HG03095 (cell line): ENCODE measurements around the gene PAFAH2.

ENCODE experiments used
- ATAC-seq: cut with Tn5 transposase; IDR thresholded peaks from one replicate; pipeline ENCODE4 v1.9.1; 2021; ENCODE audit warnings: moderate library complexity; ENCODE audit not compliant: unreplicated experiment

The PAFAH2 gene

DNA sequence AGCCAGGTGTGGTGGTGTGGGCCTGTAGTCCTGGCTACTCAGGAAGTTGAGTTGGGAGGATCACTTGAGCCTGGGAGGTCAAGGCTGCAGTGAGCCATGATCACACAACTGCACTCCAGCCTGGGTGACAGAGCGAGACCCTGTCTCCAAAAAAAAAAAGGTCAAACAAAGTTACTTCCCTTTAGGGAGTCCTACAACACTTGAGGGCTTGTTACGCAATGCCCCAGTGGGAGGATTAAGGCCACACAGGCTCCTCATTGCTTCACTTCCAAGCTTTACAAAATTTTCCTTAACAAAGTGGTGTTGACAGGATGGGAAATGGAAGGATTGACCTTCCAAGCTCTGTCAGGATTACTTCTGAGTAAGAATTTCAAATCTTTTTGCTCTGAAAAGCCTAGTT, 17.5 kb upstream of the PAFAH2 start:
- ATAC-seq: no peak

DNA sequence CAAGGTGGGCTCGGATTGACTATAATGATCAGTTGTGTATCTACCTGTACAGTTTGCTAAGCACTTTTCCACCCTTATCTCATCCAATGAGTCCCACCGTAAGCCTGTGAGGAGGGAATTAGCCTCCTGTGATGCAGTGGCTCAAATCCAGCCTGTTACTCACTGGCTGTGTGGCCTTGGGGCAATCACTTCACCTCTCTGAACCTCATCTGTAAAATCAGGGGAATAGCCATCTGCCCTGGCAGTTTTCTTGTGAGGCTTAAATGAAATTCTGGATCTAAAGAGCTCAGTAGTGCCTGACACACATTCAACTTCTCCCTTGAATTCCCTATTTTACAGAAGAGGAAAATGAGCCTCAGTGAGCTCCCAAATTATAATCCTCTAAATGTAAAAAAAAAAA, 16.3 kb upstream of the PAFAH2 start:
- no peak for ATAC-seq

DNA sequence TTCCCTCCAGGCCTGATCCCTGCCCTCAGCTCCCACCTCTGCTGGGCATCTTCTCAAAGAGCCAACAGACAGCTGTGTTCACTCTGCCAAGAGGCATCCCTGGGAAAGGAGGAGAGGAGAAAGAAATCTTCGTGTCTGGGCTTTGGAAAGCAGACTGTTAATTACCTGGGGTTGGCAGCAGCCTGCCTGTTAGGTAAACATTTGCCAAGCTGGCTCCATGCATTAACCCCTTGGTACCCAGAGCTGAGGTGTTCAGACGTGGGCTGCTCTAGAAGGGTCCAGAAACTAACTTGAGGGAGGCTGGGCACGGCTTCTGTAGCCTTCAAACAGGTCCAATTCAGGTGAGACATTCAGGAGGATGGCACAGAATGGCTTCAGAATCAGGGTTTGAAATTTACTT, 15.0 kb upstream of the PAFAH2 start:
- no peak for ATAC-seq

DNA sequence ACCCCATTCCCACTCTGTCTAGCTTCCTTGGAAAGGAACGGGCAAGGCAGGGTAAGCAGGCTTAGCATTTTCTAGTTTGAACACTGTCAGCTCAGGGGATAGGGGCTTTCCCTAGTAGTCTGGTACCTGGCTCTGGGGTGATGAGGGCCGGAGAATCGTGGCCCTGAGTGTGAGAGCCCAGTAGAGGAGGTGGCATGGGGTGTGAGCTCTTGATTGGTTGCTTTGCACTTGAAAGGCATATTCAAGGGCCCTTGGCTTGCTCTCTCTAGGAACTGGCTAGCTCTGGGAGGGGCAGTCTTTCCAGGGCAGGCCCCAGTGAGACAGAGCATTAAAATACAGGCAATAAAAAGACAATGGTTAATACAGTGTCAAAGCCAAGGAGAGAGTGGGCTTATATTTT, 13.0 kb upstream of the PAFAH2 start:
- ATAC-seq: no peak

DNA sequence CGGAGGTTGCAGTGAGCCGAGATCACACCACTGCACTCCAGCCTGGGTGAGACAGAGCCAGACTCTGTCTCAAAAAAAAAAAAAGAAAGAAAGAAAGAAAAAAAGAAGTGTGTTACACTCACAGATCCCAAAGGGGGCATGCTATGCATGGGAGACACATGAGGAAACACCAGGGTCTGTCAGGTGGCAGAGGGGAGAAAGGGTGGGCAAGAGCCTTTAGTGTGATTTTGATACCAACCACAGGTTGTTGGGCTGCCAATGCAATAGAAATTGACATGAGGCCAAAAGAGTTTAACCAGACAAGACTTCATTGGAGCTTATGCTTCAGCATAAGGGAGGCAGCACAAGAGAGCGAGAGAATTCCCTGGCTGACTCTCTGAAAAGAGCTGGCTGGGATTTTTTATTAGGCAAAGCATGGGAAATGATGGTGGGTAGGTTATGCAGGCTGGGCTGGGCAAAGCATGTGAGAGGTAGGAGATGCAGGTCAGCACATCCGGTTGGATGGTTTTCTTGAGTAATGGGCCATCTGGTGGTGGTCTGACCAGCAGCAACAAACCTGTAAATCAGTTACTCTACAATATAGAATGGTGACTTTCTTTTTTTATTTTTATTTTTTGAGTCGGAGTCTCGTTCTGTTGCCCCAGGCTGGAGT, 12.1 kb upstream of the PAFAH2 start:
- ATAC-seq: no peak

DNA sequence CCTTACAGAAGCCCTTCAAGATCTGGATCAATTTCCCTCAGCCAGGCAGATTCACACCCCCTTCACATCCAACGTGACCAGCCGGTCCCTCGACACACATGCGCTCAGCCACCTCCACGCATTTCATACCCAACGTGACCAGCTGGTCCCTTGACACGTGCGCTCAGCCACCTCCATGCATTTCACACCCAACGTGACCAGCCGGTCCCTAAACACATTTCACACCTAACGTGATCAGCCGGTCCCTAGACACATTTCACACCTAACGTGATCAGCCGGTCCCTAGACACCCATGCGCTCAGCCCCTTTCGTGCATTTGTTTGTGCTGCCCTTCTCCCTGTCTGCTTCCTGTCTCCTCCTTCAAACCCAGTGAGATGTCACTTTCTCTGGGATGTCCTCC, 8.8 kb upstream of the PAFAH2 start:
- no peak for ATAC-seq

DNA sequence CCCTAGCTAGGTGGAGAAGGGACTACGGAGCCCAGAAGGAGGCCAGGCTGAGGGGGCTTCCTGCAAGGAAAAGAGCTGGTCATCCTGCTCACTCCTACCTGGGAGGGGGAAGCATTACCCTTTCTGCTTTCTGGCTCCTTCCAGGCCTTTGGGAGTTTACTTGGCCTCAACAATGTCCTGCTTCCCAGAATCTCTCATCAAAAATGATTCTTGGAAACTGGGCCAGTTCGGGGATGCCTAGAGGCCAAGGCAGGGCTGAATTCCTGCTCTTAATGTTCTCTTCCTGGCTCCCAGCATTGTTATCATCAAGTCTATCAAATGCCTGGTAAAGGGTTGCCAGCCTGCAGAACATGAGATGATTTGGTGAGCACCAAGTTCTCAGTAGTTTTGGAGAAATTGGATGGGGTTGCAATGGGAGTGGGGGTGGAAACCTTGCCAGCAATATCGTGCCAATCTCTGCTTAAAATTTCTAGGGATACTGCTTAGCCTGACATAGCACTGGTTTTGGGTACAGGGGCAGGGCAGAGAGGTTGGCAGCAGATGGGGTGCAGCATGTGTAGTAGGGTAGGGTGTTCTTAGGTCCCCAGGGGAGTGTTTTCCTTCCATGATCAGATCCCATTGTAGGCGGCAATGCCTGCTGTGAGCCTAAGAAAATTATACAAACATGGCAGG, 7.7 kb upstream of the PAFAH2 start:
- no peak for ATAC-seq

DNA sequence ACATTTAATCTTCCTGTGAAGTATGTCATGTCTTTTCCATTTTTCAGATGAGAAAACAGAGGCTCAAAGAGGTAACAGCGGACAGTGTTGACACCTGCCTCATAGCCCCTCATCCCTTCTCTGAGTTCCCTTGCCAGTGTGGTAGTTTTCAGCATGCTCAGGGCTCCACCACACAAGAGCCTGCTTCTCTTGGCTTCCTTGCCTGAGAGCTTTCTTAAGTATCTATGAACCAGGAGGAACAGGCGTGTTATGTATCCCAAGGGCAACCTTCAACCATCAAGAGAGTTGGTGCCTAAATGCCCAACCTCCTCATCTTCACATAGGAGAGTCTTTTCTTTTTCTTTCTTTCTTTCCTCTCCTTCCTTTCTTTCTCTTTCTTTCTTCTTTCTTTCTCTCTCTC, 5.9 kb upstream of the PAFAH2 start:
- ATAC-seq: no peak

DNA sequence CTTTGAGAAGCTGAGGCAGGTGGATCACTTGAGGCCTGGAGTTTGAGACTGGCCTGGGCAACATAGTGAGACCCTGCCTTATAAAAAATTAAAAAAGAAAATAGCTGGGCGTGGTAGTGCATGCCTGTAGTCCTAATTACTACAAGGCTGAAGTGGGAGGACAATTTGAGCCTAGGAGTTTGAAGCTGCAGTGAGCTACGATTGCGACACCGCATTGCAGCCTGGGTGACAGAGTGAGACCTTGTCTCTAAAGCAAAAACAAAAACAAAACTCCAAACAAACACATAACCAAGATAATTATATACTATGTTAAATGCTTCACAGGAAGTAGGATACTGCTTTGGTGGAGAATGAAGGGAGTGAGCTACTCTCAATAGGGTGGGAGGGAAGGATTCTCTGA, 5.4 kb upstream of the PAFAH2 start:
- ATAC-seq: no peak

DNA sequence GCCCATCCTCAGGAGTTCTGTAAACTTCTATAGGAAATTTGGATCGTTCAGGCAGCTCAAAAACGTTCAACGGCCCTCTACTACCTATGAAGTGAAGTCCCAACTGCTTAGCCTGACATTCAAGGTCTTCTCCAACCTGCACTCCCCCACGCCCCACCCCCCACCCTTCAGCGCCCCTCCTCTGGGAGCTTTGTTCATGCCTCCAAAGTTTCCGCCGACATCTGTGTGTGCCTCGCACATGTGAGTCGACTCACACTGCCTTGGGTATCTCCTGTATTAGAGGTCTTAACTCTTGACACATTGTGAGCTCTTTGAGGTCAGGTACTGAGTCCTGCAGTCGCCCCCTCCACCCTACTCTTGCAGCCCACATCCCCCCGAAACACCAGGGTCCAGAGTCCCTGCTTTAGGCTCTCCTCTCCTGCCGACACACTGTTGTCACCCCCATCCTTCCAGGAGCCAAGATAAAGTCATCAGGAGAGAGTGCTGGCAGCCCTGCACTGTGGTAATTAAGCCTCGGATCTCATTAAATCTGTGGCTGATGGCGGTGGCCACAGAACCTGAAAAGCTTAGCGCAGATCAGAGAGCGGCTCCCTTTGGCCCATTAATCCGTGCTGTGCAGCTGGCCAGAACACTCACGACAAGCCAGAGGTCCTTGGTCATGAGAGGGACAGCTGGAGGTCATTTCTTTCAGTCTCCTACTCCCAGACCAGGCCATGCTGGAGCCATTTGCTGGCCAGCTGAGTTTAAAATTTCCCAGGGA, 1.4 kb upstream of the PAFAH2 start:
- no peak for ATAC-seq

DNA sequence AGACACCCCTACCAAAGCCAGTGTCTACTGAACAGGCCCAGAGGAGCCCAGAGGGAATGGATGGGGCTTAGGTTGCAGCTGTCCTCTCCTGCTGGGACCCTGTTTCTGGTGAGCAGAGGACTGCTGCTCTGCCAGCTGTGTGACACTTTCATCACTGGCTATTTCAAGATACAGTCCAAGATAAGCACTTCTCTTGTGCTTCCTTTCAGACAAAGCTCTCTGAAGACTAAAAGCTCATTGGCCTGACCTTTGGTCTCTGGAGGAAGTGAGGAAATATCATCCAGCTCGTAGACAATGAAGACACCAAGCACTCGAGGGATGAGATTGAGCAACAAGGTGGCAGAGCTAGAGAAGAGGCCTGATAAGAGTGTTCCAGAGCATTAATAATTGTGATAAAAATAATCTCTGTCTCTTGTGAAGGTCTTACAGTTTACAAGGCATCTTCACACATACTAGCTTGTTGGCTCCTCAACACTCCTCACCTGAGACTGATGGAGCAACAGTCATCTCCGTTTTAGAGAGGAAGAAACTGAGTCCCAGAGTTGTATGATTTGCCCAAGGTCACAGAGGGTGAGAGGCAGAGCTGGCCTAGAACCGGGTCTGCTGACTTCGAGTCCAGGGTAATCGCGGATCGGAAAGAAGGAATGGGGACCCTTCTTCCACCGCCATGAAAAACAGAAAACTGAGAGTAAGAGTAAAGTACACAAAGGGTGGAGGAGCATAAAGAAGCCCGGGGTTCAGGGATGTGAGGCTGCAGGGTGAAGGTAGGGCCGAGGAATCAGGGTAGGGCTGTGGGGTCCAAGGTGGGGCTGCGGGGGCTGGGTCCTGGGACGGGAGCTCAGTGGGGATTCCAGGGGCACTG, 666 bp downstream of the PAFAH2 start:
- ATAC-seq: peak; percentile 12

DNA sequence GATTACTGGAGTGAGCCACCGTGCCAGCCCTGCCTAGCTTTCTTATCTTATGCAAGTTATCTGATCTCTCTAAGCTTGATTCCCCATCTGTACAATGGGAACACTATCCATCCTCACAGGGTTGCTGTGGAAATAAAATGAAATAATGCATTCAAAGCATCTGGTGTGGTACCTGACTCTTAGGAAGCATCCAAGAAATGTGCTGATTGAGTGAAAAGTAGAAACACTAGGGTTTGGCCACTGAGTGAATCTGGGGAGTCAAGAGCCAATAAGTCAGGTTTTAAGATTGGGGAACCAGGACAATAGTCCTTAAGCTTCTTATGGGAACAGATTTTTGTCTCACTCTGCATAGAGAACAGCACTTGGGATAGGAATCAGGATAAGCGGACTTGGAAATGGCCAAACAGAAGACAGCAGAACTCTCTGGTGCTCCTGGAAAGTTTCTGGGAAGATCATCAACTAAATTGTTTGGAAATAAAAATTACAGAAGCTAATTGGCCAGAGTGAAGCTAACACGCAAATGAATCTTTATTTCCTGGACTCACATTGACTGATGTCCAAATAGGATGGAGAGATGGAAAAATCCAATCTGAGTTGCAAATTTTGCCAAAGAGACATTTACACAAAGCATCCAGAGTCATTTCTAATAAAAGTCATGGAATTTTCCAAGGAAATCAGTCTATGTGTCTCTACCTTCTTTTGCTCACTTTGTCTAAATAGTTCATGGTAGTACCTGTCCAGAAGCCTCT, 3.3 kb downstream of the PAFAH2 start:
- ATAC-seq: no peak

DNA sequence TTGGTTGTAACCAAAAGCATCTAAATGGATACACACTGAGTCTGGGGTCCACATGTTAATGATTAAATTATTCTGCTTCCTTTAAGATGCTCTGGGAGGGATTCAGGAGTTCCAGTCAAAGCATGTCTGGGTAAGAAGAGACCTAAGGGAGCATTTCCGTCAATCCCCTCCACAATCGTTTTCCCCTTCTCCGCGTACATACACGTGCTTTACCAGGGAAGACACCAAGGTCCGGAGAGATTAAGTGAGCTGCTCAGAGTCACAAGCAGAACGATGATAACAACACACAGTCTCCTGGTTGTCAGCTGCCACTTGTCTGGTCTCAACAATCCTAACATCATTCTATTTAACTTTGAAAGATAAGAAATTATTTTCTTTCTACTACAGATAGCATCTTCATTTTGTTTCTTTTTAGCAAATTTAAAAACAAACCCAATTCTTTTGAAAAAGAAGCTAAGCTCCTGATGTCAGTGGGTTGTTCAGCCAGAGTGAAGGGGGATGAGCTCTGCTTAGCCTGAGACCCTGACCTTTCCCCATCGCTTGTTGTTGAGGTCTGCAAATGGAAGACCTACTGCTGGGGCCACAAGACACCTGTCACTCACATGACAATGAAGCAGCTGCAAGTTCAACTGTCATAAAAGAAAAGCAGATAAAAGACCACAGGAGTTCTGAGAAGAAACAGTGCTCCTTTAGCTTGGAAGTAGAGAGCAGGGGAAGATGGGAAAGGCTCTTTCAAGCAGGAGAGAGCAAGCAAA, 4.5 kb downstream of the PAFAH2 start:
- no peak for ATAC-seq

DNA sequence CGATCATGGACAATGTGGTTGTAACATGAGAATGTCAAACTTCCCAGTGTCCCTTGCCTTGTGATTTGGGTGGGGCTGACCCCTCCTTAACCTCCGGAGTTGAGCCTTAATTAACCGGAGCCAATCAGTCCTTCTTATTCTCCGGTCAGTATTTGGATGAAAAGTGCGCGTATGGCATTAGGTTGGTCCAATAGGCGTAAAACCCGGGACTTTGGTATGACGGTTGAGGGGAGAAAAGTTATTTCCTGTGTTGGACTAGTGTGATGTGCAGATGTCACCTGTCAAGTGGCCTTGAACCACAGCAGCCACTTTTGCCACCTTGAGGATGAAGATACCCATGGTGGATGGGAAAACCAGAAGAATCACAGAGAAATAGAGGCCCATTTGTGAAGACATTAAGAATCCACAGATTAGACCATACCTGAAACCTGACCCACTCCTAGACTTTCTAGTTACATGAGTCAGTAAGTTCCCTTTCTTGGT, 5.1 kb downstream of the PAFAH2 start:
- no peak for ATAC-seq

DNA sequence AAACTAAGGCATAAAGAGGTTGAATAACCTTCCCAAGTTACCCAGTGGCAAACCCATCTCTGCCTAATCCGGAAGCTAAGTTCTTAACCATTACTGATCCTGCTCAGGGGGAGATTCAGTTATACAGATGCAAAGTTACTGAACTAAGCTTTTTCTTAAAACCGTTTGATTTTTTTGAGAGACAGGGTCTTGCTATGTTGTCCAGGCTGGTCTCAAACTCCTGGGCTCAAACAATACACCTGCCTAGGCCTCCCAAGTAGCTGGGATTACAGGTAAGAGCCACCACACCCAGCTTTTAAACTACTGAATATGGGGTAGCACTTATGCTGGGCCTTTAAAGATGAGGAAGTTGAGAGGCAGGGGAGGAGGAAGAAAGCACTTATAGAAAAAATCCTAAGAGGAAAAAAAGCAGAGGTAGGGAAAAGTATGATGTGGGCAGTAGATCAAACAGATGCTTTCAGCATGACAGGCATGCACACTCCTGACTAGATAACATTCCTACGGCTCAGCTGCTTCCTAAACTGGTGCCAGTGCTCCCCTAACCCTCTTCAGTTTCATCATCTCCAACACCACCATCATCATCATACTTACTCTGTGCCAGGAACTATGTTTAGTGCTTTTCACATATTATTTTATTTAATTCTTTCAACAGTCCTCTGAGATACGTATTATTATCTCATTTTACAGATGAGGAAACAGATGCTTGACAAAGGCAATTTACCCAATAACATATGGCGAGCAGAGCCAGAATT, 5.8 kb downstream of the PAFAH2 start:
- ATAC-seq: no peak

DNA sequence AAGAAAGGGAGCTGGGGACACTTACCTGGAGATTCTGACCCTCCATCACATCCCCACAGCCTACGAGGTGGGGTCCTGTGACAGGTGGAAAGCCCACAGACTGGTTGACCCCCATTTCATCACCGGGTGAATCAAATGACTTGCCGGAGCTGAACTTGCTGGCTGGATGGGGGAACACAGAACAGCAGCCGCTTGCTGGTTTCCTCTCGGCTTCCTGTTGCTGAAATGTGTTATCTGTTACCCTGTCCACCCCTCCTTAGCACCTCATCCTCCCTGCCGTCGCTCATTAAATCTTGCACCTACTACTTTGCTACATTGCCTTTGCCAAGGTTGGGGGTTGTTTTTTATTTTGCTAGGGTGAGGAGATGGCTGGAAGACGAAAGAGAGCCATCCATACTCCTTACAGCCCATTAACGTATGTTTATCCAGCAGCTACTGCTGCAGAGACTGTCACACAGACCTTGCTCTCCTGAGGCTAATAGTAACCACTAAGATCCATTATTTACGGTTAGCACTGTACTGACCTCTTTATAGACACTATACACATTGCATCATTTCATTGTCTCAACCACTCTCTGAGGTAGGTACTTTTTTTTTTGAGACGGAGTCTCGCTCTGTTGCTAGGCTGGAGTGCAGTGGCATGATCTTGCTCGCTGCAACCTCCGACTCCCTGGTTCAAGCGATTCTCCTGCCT, 7.0 kb downstream of the PAFAH2 start:
- ATAC-seq: no peak

DNA sequence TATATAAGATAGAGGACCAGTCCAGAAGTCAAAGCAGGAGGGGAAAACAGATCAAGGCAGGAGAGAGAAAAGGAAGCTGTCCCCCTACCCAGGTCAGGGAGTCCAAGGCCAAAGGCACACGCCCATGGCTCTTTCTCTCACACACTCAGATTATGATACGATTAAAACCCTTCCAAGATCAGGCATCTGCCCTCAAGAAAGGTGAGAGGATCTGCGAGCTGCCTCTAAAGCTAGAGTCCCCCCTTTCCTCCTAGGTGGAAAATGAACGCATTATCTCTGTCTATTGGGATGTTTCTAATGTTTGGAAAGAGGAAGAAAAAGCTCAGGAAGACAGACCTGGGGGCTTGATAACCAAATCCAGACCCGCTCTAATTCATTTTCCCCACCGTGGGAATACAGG, 7.6 kb downstream of the PAFAH2 start:
- ATAC-seq: no peak

DNA sequence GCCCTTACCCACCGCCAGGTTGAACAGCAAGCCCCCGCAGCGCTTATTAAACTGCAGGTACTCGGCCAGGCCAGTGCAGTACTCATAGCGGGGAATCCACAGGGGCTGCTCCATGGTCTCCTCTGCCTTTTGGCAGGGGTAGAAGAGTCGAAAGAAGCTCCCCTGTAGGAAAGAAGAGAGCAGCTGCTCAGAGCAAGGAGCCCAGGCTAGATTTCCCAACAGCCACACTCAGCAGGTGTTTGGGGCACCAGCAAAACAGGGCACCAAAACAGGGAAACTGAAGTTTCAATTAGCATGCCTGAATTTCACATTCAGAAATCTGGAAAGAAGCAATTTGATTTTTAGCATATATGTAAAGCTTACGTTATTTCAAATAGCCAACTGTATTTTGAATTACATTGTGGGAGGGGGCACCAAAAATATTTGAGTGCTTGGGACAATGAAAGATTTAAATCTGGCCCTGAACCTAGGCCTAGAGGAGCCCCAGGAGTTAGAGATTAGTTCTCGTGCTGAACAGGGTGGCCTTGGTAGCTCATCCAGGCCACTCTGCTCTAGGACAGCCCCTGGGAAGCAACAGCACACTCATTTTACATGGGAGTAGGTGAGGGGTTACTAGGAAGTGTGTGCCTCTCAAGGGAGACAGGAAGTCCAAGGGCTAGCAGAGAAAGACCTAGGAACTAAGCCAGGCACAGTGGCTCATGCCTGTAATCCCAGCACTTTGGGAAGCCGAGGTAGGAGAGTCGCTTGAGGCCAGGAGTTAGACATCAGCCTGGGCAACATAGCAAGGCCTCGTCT, 8.2 kb downstream of the PAFAH2 start:
- no peak for ATAC-seq
